ENCODE measurements around the gene TSPAN9. TPM values are rescaled to one million over a fixed set of nuclear protein-coding genes. Genes with fewer than 3 reads are reported as not detected.

TSPAN9 gene
- total RNA-seq, 1 donor from 2014 or later = 7.8 TPM

- Histone ChIP-seq H3F3A (ENCODE audit: low read depth) (peaks cover under 1% of the 10 kb centered on the region), H3K27ac (no peak overlapping the region), H3K79me2 (ENCODE audit: low read depth) (no peaks in the 10 kb centered on the region), H4K20me1 (ENCODE audit: low read depth) (peaks cover 25% of the 10 kb centered on the region), H3K4me3 (no peak overlapping the region), H3K9me3 (ENCODE audit: low read depth) (no peaks in the 10 kb centered on the region), H3K4me1 (peaks cover 10% of the 10 kb centered on the region), H3K36me3 (no peaks in the 10 kb centered on the region), H3K4me2 (no peak overlapping the region), H3K27me3 (no peaks in the 10 kb centered on the region), H2AFZ (replicated peaks) (no peak overlapping the region), H3K9ac (no peak overlapping the region)
- Mint-ChIP-seq H3K36me3 (no peaks in the 10 kb centered on the region), H3K4me1 (peaks cover 43% of the 10 kb centered on the region), H3K27me3 (ENCODE audit: insufficient read depth, low read depth) (peaks cover 3% of the 10 kb centered on the region), H3K27ac (no peak overlapping the region), H3K9me3 (no peaks in the 10 kb centered on the region), H3K4me3 (no peak overlapping the region)
- TF ChIP-seq EZH2phosphoT487 (IDR thresholded peaks at IDR 0.05) = no peak
- TF ChIP-seq CTCF (IDR thresholded peaks at IDR 0.05) = no peak
- no peak for TF ChIP-seq EZH2 (IDR thresholded peaks at IDR 0.05)
- no peak for DNase-seq (ENCODE audit: low spot score)
Observed at GRCh38 chr12:3173912-3174311, 96.7 kb downstream of the TSPAN9 start.

GRCh38 chr12:3175238-3175637, 98.1 kb downstream of the TSPAN9 start:
- Histone ChIP-seq H3K27ac (no peak overlapping the region), H2AFZ (replicated peaks) (no peak overlapping the region), H3K4me2 (no peak overlapping the region), H3K27me3 (no peaks in the 10 kb centered on the region), H3K36me3 (no peaks in the 10 kb centered on the region), H3K4me1 (peaks cover 17% of the 10 kb centered on the region), H3K9me3 (ENCODE audit: low read depth) (no peaks in the 10 kb centered on the region), H3K4me3 (no peak overlapping the region), H3K79me2 (ENCODE audit: low read depth) (no peaks in the 10 kb centered on the region), H4K20me1 (ENCODE audit: low read depth) (peaks cover 29% of the 10 kb centered on the region), H3F3A (ENCODE audit: low read depth) (peaks cover 3% of the 10 kb centered on the region), H3K9ac (no peak overlapping the region)
- Mint-ChIP-seq H3K27me3 (ENCODE audit: insufficient read depth, low read depth) (peaks cover 3% of the 10 kb centered on the region), H3K9me3 (no peaks in the 10 kb centered on the region), H3K27ac (no peak overlapping the region), H3K36me3 (no peaks in the 10 kb centered on the region), H3K4me1 (peaks cover 37% of the 10 kb centered on the region), H3K4me3 (no peak overlapping the region)
- no peak for DNase-seq (ENCODE audit: low spot score)
- TF ChIP-seq EZH2 (IDR thresholded peaks at IDR 0.05) (no peak), CTCF (IDR thresholded peaks at IDR 0.05) (no peak), EZH2phosphoT487 (IDR thresholded peaks at IDR 0.05) (no peak)

GRCh38 chr12:3176754-3177153, 99.6 kb downstream of the TSPAN9 start:
- Histone ChIP-seq H3K36me3 (no peaks in the 10 kb centered on the region), H3K9ac (no peak overlapping the region), H4K20me1 (ENCODE audit: low read depth) (peaks cover 24% of the 10 kb centered on the region), H3K9me3 (ENCODE audit: low read depth) (no peaks in the 10 kb centered on the region), H3K27me3 (no peaks in the 10 kb centered on the region), H3K4me2 (no peak overlapping the region), H3K4me3 (no peak overlapping the region), H3F3A (ENCODE audit: low read depth) (peaks cover 3% of the 10 kb centered on the region), H3K79me2 (ENCODE audit: low read depth) (no peaks in the 10 kb centered on the region), H3K27ac (no peak overlapping the region), H3K4me1 (peaks cover 16% of the 10 kb centered on the region), H2AFZ (replicated peaks) (no peak overlapping the region)
- Mint-ChIP-seq H3K4me1 (peaks cover 29% of the 10 kb centered on the region), H3K4me3 (no peak overlapping the region), H3K9me3 (no peaks in the 10 kb centered on the region), H3K27me3 (ENCODE audit: insufficient read depth, low read depth) (peaks cover 3% of the 10 kb centered on the region), H3K27ac (peak overlapping the region; percentile 16), H3K36me3 (no peaks in the 10 kb centered on the region)
- DNase-seq (ENCODE audit: low spot score) = no peak
- TF ChIP-seq EZH2 (IDR thresholded peaks at IDR 0.05) (no peak), CTCF (IDR thresholded peaks at IDR 0.05) (no peak), EZH2phosphoT487 (IDR thresholded peaks at IDR 0.05) (no peak)
